Smooth muscle cell of trachea (primary cell): ENCODE measurements around the gene NOS1AP. TPM values are rescaled to one million over a fixed set of nuclear protein-coding genes. Genes with fewer than 3 reads are reported as not detected.

Experiments
- total RNA-seq: library from RNA; depleted of rRNA; stranded (reverse); fragments of >200 nt; gene quantifications from 2 replicates; pipeline ENCODE4 v1.2.1, GENCODE V29; 2014

NOS1AP gene
- under 0.01 and 0.29 TPM in 2 replicates for total RNA-seq

DNA sequence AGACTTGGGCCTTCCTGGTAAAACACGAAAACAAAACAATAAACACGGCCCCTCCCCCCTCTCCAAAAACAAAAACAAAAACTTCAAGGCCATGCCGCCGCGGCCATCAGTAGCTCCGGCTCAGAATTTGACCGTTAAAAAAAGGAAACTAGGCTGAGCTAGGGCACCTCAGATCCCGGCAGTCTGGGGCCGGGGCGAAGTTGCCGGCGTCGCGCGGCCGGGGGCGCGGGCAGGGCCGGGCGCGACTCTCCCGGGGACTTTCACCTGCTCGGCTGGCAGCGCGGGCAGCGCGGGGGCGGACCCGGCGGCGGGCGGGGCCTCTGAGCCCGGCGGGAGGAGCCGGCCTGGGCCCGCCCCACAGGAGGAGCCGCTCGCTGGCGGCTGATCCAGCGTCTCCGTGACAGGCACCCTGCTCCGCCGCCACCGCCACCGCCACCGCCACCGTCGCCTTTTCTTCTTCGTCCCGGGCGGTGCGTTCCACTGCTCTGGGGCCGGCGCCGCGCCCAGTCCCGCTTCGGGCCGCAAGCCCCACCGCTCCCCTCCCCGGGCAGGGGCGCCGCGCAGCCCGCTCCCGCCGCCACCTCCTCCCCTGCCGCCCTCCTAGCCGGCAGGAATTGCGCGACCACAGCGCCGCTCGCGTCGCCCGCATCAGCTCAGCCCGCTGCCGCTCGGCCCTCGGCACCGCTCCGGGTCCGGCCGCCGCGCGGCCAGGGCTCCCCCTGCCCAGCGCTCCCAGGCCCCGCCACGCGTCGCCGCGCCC is at the start of gene NOS1AP:
Gene NOS1AP (plus strand): TSS at position 358 of the 760 bp plus-strand sequence. CDS start 487 bp downstream, outside the sequence.

GRCh38 chr1:162023547-162024501 is 45.7 kb upstream of the NOS1AP start, which contains the start of gene OLFML2B:
Gene OLFML2B, minus strand, starts transcription at chr1:162023869. Its CDS starts 439 bp downstream, at chr1:162023430.

GRCh38 chr1:162376691-162377090 is 307.2 kb downstream of the NOS1AP start, which contains the start of gene SPATA46:
Gene SPATA46, minus strand, starts transcription at chr1:162376854. Its CDS starts 64 bp downstream, at chr1:162376790.

DNA sequence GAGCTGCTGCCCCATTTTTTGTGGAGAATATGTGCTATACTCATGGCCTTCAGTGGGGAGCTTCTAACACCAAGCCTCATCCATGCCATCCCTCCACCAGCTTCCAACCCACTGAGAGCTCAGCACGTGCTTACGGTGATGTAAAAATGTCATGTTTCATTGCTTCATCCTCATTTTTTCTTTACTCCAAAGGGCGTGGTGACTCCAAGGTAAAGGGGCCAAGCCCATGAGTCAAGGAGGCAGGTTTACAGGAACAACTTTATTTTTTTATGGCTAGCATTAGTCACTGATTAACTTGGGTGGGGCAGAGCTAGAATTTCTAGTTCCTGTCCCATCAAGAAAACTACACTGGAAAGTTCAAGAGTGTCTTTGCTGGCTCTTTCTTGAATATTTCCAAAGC is 311.9 kb downstream of the NOS1AP start, which contains the start of gene C1orf226:
Gene C1orf226 (plus strand): TSS at position 346 of the 400 bp plus-strand sequence. CDS start 174 bp downstream, outside the sequence.

GRCh38 chr1:162412002-162412401 is 342.5 kb downstream of the NOS1AP start, which contains the start of gene SH2D1B:
Gene SH2D1B, minus strand, starts transcription at chr1:162412136. Its CDS starts 120 bp downstream, at chr1:162412016.

Other genes with a start within 250 kb of the NOS1AP start
- gene OLFML2B, start 45.8 kb upstream of the NOS1AP start, total RNA-seq, result 7.1 and 31.3 TPM in 2 replicates